RWPE2 (cell line): Measurements from ENCODE around the gene CHST11.
A peak's percentile ranks its signal among the peaks of the same experiment; 100 is the strongest.

ENCODE experiments used
- ATAC-seq: fragments of 200-7000 bp; cut with Tn5 transposase; 3 replicates; pipeline ENCODE4 v1.9.1; 2021; ENCODE audit warnings: low read depth
- DNase-seq: peaks from one replicate; pipeline ENCODE4 v3.0.0-alpha.2; 2020; ENCODE audit warnings: low spot score
- H3K27ac ChIP-seq: fragments of 450-650 bp; 2 replicates; pipeline ENCODE4 v1.5.1; 2017; ENCODE audit warnings: mild to moderate bottlenecking; ENCODE audit not compliant: poor library complexity, severe bottlenecking
- H3K27me3 ChIP-seq: fragments of 250-450 bp; sonication (Bioruptor Pico); 2 replicates; pipeline ENCODE4 v1.5.1; 2021; ENCODE audit warnings: mild to moderate bottlenecking, moderate library complexity; ENCODE audit not compliant: insufficient read depth, poor library complexity, severe bottlenecking
- H3K36me3 ChIP-seq: fragments of 250-450 bp; sonication (Bioruptor Pico); 2 replicates; pipeline ENCODE4 v1.5.1; 2020; ENCODE audit warnings: low read depth, mild to moderate bottlenecking, moderate library complexity
- H3K4me1 ChIP-seq: fragments of 250-450 bp; sonication (Bioruptor Pico); 2 replicates; pipeline ENCODE4 v1.5.1; 2021; ENCODE audit warnings: mild to moderate bottlenecking, moderate library complexity; ENCODE audit not compliant: insufficient read depth, poor library complexity, severe bottlenecking
- H3K4me3 ChIP-seq: fragments of 250-450 bp; sonication (Bioruptor Pico); 2 replicates; pipeline ENCODE4 v1.5.1; 2021; ENCODE audit warnings: mild to moderate bottlenecking, moderate library complexity; ENCODE audit not compliant: severe bottlenecking
- H3K9me3 ChIP-seq: fragments of 250-450 bp; sonication (Bioruptor Pico); 2 replicates; pipeline ENCODE4 v1.5.1; 2021; ENCODE audit warnings: mild to moderate bottlenecking, moderate library complexity; ENCODE audit not compliant: severe bottlenecking
- TF ChIP-seq, protein P1 (sequence below): fragments of 450-650 bp; IDR thresholded peaks from one replicate; pipeline ENCODE4 v1.5.1; 2017; ENCODE audit warnings: mild to moderate bottlenecking, moderate library complexity; ENCODE audit not compliant: poor library complexity, severe bottlenecking

CHST11 gene

GRCh38 chr12:104600790-104601739 is 144.3 kb downstream of the CHST11 start:
- DNase-seq: no peak
- Histone ChIP-seq H3K4me3 (no peak overlapping the region), H3K4me1 (peaks cover 32% of the 10 kb centered on the region), H3K9me3 (no peaks in the 10 kb centered on the region), H3K36me3 (no peaks in the 10 kb centered on the region), H3K27ac (peak overlapping the region; percentile 95), H3K27me3 (no peaks in the 10 kb centered on the region)
- TF ChIP-seq, protein P1, sequence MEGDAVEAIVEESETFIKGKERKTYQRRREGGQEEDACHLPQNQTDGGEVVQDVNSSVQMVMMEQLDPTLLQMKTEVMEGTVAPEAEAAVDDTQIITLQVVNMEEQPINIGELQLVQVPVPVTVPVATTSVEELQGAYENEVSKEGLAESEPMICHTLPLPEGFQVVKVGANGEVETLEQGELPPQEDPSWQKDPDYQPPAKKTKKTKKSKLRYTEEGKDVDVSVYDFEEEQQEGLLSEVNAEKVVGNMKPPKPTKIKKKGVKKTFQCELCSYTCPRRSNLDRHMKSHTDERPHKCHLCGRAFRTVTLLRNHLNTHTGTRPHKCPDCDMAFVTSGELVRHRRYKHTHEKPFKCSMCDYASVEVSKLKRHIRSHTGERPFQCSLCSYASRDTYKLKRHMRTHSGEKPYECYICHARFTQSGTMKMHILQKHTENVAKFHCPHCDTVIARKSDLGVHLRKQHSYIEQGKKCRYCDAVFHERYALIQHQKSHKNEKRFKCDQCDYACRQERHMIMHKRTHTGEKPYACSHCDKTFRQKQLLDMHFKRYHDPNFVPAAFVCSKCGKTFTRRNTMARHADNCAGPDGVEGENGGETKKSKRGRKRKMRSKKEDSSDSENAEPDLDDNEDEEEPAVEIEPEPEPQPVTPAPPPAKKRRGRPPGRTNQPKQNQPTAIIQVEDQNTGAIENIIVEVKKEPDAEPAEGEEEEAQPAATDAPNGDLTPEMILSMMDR: no peak
- ATAC-seq: no peak

GRCh38 chr12:104602406-104602805 is 145.7 kb downstream of the CHST11 start:
- peaks cover 28% of the 10 kb centered on the region for H3K4me1 ChIP-seq
- TF ChIP-seq, protein P1: no peak

DNA sequence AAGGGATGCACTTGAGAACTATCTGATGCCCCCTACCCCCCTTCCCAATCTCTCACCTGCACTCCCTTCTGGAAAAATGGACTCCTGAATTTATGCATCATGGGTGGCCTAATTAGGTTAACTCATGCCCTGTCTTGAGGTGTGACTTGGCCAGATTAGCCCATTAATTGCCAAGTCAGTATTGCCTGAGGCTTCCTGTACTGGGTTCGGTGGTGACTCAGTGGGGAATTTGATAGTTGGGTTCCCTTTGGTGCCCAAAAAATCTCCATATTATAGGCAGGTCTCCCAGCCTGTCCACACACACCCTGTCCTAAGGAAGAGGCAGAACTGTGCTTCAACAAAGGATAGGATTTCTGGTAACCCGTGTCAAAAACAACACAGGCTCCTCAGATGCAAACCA is 146.1 kb downstream of the CHST11 start:
- ATAC-seq (peak; percentile 28), DNase-seq (no peak)
- H3K9me3 ChIP-seq: no peaks in the 10 kb centered on the region
- TF ChIP-seq, protein P1: no peak
- H3K36me3 ChIP-seq: no peaks in the 10 kb centered on the region
- H3K27ac ChIP-seq: peak overlapping the region; percentile 95
- no peak overlapping the region for H3K4me3 ChIP-seq
- peaks cover 28% of the 10 kb centered on the region for H3K4me1 ChIP-seq
- no peaks in the 10 kb centered on the region for H3K27me3 ChIP-seq

More at GRCh38 chr12:104602406-104602805, 145.7 kb downstream of the CHST11 start:
- Histone ChIP-seq H3K9me3 (no peaks in the 10 kb centered on the region), H3K27me3 (no peaks in the 10 kb centered on the region), H3K27ac (peak overlapping the region; percentile 95), H3K4me3 (no peak overlapping the region), H3K36me3 (no peaks in the 10 kb centered on the region)
- ATAC-seq: no peak
- no peak for DNase-seq

GRCh38 chr12:104603545-104603973 is 146.8 kb downstream of the CHST11 start:
- H3K4me3 ChIP-seq: no peak overlapping the region
- ATAC-seq: peak; percentile 54

More at GRCh38 chr12:104603545-104603973, 146.8 kb downstream of the CHST11 start:
- H3K27me3 ChIP-seq: no peaks in the 10 kb centered on the region
- H3K4me1 ChIP-seq: peaks cover 28% of the 10 kb centered on the region
- no peaks in the 10 kb centered on the region for H3K9me3 ChIP-seq
- TF ChIP-seq, protein P1: no peak
- peak overlapping the region; percentile 95 for H3K27ac ChIP-seq
- no peak for DNase-seq
- H3K36me3 ChIP-seq: no peaks in the 10 kb centered on the region
